NCI-H2227 (cell line): ENCODE data around the gene PRR15.
"Not testable (repeated sequence)": the region's sequence is repeated elsewhere in the genome, so short reads cannot be mapped to it uniquely, and the experiment has no call there.

Source experiments
- DNase-seq: peaks from one replicate; lab custom pipeline; 2025; ENCODE audit not compliant: unreplicated experiment; lab: John Stamatoyannopoulos, UW

Gene PRR15, protein sequence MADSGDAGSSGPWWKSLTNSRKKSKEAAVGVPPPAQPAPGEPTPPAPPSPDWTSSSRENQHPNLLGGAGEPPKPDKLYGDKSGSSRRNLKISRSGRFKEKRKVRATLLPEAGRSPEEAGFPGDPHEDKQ

DNA sequence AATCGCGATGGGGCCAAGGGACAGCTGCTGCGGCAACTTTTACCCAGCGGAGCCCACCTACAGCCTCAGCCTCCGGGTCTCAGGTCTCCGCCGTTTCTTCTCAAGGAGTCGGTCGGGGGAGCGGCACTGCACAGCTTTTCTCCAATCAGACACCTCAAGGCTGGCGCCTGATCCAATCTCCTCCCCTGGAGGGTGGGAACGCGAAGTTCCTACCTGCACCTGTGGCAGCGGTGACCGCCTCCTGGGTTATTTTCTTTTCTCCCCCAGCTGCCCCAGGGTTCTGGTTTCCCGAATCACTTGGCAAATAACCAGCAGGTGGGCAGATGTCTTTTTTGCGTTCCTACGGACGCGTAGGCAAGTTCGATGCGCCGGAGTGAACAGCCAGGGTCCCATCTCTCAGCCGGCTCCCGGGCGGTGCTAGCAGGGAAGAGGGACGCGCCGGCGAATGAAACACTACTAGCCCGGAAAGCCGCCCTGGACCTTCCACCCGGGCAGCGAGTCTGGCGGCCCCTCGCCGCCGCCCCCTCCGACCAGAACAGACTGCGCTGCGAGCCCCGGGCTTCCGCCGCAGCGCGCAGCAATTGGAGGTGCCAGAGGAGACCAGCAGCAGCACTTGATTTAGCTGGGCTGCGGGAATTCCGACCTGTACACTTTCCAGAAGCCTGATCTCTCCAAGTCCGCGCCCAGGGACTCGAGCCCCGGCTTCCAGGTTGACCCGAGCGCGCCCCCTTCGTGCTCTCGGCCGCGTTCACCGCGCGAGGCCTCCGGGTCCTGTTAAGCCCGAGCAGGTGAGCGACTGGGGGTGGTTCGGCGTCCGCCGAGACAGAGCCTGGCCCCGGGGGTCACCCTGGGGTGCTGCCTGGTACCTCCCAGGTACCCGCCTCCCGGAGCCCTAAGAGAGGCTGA is at the start of gene PRR15:
Gene PRR15 (plus strand): TSS at position 246 of the 906 bp plus-strand sequence. CDS start 2,495 bp downstream, outside the sequence.
- DNase-seq: peak; percentile 52

DNA sequence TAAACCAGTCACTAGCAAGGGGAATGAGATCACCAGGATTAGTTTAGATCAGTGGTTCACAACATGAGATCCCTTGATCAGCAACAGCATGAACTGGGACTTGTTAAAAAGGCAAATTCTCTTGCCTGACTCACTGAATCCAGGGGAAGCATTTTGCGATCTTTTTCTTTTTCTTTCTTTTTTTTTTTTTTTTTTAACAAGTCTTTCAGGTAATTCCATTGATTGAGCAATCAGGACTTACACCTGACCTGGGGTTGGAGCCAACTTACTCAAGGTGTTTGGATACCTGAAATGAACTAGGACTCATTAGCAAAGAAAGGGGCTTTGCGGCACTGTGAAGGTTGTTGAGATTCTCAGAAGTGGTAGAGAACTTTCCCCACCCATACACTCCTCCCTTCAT is 47.1 kb upstream of the PRR15 start:
- no peak for DNase-seq

DNA sequence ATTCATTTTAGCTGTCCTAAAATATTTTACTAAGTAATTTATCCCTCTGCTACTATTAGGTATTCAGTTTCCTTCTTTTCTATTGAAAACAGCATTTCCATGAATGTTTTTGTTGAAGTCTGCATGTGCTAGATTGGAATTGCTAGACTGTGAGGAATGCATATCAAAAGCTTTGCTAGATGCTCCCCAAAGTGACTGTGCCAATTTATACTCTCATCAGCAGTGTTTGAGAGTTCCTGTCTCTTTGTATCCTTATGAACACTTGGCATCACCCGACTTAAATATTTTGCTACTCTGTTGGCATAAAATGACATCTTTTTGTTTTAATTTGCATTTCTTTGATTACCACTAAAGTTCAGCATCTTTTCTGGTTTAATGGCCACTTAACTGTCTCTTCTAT is 45.0 kb upstream of the PRR15 start:
- no peak for DNase-seq

DNA sequence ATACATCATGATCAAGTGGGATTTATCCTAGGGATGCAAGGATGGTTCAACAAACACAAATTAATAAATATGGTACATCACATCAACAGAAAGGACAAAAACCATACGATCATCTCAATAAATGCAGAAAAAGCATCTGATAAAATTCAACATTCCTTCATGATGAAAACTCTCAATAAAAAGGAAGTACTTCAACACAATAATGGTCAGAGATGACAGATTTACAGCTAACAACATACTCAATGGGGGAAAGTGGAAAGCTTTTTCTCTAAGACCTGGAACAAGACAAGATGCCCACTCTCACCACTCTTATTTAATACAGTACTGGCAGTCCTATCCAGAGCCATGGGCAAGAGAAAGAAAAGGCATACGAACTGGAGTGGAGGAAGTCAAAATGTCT is 39.9 kb upstream of the PRR15 start:
- no peak for DNase-seq

DNA sequence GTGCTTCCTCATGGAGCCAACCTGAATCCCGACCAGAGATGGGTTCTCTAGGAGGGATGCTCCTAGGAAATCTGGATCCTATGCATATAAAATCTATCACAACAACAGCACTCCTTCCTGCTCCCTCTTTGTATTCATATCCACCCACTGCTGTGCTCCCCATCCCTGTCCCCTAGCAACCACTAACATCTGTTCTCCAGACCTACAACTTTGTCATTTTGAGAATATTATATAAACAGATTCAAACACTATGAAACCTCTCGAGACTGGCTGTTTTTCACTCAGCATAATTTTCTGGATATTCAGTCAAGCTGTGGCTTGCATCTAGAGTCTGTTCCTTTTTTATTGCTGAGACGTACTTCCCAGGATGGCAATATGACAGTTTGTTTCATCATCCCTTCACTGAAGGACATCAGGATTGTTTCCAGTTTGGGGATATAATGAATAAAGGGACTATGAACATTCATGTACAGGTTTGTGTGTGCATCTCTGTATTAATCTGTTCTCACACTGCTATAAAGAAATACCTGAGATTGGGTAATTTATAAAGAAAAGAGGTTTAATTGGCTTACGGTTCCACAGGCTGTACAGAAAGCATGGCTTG is 36.0 kb upstream of the PRR15 start:
- no peak for DNase-seq

DNA sequence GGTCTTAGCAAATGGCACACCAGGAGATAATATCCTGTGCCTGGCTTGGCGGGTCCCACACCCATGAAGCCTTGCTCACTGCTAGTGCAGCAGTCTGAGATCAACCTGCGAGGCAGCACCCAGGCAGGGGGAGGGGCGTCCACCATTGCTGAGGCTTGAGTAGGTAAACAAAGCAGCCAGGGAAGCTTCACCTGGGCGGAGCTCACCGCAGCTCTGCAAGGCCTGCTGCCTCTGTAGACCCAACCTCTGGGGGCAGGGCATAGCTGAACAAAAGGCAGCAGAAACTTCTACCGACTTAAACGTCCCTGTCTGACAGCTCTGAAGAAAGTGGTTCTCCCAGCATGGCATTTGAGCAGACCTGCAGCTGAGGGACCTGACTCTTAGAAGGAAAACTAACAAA is 35.1 kb upstream of the PRR15 start:
- DNase-seq: not testable (repeated sequence)

DNA sequence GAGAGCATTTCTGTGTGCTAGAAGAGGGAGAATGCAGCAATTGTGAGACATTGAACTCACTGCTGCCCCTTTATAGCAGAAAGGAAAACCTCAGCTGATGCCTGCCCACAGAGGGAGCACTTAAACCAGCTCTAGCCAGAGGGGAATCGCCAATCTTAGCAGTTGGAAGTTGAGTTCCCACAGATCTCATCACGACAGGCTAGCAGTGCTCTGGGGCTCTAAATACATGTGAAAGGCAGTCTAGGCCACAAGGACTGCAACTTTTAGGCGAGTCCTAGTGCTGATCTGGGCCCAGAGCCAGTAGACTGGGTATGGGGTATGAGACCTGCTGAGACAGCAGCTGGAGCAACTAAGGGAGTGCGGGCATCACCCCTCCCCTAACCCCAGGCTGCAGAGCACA is 25.2 kb upstream of the PRR15 start:
- DNase-seq: no peak

DNA sequence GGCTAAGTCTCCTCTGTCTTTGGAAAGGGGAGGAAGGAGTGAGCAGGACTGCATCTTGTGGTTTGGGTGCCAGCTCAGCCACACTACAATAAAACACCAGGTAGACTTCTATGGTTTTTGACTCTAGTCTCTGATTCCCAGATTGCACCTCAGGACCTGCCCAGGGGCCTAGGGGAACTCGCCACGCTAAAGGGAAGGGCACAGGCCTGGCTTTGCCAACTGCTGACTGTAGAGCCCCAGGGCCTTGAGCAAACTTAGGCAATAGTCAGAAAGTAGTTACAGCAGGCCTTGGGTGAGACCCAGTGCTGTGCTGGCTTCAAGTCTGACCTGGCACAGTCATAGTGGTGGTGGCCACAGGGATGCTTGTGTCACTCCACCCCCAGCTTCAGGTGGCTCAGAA is 24.2 kb upstream of the PRR15 start:
- DNase-seq: no peak

DNA sequence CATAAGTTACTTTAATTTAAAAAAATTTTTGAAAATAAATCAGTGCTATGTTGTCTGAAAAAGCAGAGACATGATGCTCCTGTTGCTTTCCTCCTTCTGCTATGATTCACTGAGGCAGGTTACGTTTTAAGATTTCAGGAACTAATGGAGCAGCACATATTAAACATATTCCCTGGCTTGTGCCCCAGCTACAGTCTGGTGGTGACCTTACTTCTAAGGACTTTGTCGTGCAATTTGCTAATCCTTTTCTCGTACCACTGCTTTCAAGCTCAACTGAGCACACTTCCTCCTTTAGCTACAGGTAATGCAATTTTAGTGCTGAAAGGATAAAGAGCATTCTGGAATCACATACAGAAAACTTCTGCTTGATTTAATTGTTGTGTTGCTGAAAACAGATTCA is 16.2 kb upstream of the PRR15 start:
- DNase-seq: no peak

DNA sequence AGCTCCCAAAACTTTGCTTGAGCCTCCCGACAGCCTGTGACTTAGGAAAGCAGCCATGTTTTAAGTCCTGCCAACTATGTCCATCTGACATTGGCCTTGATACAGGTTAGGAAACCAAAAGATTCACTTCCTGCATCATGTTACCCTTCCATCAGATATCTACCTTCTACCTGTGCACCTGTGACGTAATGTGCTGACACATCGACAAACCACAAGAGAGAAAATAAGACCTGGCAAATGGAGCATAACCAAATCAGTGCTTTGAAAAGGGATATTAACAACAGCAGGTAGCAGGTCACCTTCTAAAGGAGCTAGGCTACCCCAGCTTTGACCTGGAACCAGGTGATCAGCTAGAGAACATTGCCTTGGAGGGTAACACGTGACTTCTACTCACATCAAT is 14.8 kb upstream of the PRR15 start:
- no peak for DNase-seq

DNA sequence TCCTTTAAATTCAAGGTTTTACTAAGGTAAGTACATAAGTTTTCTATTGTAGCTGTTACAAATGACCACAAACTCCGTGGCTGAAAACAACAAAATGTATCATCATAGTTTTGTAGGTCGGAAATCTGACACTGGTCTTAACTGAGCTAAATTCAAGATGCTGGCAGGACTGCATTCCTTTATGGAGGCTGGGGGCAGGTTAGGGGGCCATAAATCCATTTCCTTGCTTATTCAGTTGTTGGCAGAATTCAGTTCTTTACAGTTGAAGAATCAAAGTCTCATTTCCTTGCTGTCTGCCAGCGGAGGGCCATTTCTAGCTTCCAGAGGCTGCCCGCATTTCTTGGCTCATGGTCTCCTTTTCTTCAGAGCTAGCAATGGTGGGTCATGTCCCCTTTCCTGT is 11.2 kb upstream of the PRR15 start:
- no peak for DNase-seq

DNA sequence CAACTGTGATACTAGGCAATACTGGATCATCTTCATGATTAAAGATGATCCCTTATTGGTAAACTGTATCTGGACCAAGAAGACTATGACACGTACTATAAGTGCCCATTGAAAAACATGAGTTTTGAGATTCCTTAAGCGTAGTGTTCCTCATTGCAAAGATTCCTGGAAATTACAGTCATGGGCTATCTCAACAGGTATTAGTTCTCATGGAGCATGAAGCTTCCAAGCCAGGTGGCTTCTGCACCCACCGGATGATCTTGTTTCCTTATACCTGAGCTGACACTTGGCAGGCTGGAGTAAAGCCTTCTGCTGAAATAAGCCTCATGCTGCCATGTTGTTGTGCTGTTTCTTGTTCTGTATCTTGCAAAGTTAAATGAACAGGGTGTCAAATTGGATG is 8.6 kb upstream of the PRR15 start:
- DNase-seq: no peak

DNA sequence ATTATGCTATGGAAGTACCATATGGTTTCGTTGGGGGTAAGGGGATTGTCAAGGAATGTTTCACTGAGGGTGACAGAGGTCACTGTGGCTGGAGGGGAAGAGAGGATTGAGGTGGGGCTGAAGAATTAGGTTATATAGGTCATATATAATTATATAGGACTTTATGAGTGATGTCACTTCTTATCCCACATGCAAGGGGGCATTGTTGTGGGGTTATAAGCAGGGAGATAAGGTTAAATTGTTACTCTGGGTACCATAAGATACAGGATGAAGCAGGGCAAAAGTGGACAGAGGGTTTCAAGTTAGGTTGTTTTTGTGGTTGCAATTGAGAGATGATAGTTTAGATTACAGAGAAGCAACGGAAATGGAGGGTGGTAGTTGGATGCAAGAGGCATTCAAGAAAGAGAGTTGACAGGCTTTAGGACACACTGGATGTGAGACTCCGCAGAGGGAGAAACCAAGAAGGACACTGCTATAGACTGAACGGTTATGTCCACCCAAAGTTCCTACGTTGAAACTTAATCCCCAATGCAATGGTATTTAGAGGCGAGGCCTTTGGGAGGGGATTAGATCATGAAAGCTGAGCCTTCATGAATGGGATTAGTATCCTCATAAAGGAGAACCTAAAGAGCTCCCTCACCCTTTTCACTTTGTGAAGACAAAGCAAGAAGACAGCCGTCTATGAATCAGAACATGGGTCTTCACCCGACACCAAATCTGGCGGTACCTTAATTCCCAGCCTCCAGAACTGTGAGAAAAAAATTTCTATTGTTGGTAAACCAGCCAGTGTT is 7.0 kb upstream of the PRR15 start:
- no peak for DNase-seq

DNA sequence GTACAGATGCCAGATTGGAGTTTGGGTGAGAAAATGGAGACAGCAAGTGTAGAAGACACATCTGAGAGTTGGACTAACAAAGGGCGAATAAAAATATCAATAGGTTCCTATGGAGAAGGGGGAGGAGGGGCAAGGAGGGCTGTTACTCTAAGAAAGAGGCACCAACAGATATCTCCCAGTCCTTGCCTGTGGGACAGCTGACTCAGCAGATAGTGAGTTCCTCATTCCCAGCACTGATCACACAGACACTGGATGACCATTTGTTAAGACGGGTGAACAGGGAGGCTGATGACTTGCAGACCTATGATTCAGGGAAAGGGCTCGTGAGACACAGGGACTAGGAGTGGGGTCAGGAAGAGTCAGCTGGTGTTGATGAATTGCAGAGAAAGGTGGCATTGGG is 5.7 kb upstream of the PRR15 start:
- no peak for DNase-seq

DNA sequence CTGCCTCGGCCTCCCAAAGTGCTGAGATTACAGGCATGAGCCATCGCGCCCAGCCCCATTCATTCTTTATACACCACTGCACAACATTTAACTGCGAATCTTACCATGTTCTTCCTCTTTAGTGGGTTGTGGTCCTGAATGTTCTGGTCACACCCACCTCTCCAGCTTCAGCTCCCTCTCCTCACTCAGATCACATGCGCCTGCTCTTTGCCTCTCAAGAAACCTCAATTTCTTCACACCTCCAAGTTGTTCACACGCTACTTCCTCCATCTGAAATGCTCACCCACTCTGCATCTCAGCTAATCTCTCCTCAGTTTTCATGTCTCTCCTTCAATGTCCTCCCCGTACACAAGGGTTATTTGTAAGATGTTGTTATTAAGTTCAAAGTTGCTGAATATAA is 2.4 kb upstream of the PRR15 start:
- DNase-seq: no peak

DNA sequence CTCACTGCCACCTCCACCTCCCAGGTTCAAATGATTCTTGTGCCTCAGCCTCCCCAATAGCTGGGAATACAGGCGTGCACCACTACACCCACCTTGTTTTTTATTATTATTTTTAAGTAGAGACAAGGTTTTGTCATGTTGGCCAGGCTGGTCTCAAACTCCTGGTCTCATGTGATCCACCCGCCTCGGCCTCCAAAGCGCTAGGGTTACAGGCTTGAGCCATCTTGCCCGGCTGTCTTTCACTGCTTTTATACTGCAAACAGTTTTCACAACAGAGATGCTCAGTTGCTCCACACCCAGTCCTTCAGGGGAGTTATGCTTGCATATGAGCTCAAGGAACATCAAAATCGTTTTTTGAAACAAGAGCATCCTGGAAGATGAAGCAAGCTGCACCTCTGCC is 1.3 kb upstream of the PRR15 start:
- DNase-seq: no peak

DNA sequence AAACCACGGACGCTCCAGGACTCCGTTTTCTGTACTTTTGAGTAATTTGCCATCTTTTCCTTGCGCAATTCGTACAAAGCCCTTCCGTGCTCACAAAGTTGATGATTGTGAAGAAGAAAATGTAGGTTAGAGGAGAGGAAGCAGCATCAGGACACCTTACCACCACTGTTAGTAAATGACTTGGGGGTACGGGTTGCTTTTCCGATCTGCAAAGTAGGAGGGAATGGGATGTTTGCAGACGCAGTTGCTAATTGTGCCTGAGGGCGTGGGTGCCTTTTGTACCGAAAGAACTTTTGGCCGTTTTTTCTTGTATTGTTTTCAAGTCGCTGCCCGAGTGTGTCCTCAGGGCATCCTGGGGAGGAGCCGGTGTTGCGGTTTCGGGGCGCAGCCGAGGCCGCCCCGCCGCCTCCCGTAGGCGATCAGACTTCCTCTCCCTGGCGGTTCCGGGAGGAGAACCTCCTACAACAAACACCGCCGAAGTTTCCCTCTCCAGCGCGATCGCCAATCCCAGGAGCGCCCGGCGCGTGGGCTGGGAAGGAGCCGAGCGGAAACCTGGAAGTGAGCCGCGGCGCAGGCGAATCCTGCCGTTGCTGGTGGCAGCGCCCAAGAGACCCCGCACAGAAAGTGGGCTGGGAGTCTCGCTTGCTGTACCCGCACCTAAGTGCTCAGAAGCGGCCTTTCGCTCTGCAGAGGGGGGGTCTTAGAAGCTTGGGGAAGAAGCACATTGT is 1.0 kb downstream of the PRR15 start:
- DNase-seq: peak; percentile 22

DNA sequence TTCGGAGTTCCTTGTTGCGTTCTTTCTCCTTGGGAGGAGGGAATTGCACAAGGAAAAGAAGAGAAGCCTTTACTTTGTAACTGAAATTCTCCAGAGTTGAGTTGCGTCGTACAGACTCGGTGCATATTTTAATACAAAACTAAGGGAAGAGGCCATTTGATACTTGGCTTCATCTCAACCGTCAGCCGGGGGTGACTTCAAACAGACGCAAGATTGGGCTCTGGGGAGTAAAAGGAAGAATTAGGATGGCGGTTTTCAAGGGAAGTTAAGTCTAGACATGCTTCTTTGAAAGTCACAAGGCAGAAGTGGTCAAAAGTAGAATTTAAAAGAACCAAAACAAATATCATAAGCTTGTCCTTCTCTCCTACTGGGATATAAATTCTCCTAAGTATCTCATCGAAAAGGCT is 1.6 kb downstream of the PRR15 start:
- DNase-seq: no peak

DNA sequence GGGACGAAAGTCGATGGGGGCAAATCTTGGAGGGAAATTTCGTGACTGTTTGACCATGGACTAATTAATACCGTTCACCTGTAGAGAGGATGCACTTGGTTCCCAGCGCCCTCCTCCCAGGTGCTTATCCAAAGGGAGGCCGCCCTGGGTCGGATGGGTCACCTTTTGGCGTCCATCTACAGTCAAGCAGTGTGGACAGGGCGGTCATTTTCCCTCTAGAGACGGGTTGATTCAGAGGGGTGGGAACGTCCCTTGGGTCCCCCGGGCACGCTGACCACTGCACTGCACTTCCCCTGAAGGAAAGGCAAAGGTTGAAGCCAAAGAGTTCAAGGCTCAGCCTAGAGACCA is 2.0 kb downstream of the PRR15 start:
- no peak for DNase-seq

DNA sequence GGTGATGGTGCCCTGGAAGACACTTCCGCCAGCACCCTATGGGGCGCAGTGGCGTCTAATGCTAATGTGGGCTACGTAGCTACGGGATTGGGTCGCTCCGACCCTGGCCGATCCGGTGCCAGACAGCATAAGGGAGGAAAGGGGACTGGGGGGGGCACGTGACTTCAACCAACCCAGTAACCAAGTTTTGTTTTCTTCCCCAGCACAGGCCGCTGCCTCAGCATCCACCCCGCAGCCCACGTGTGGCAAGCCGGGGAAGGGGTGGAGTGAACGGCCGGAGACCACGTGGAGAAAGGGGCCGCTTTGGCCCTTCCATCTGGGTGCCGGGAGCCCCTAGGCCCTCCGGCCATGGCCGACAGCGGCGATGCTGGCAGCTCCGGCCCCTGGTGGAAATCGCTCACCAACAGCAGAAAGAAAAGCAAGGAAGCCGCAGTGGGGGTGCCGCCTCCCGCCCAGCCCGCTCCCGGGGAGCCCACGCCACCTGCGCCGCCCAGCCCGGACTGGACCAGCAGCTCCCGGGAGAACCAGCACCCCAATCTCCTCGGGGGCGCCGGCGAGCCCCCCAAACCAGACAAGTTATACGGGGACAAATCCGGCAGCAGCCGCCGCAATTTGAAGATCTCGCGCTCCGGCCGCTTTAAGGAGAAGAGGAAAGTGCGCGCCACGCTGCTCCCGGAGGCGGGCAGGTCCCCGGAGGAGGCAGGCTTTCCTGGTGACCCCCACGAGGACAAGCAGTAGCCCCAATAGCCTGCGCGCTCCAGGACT is 2.5 kb downstream of the PRR15 start:
- peak; percentile 14 for DNase-seq
